AG09309 (cell line): ENCODE data around the gene AKT2.

ENCODE experiments used
- DNase-seq: peaks from one replicate; pipeline ENCODE4 v3.0.0-alpha.2; 2010; ENCODE audit warnings: low read depth
- H3K4me3 ChIP-seq: 2 replicates; pipeline ENCODE4 v1.5.1; 2011; ENCODE audit warnings: mild to moderate bottlenecking, low read depth, low read length, moderate library complexity; ENCODE audit not compliant: control insufficient read depth
- TF ChIP-seq, protein P1 (sequence below): IDR thresholded peaks from 2 replicates; pipeline ENCODE4 v1.5.1; 2011; ENCODE audit warnings: mild to moderate bottlenecking, low read depth, low read length, inconsistent platforms; ENCODE audit not compliant: insufficient read depth, control insufficient read depth; ENCODE audit errors: missing control alignments

The AKT2 gene

DNA sequence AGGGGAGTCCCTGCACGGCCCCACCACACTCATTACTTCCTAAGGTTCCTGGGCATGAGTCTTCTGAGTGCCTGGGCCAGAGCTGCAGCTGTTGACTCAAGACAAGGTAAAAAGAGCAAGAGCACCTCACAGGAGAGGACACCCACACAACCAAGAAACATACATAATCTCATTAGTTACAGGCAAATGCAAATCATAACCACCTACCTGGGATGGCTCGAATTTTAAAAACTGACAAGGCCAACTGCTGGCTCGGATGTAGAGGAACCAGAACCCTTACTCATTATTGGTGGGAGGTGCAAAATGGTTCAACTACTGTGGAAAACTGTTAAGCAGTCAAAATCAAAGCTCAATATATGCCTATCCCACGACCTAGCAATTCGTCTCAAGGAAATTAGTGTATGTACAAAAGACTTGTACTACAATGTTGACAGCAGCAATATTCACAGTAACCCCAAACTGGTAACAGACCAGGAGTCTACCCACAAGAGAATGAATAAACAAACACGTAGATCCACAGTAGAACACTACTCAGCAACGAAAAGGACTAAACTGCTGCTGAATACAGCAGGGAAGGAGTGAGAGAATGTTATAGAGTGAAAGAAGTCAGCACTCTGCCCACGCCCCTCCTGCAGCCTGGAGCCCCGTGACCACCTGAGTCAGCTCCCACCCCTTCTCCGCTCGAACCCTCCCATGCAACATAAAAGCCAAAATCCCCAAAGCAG lies 15.8 kb downstream of the AKT2 start:
- no peak overlapping the region for H3K4me3 ChIP-seq
- TF ChIP-seq, protein P1, sequence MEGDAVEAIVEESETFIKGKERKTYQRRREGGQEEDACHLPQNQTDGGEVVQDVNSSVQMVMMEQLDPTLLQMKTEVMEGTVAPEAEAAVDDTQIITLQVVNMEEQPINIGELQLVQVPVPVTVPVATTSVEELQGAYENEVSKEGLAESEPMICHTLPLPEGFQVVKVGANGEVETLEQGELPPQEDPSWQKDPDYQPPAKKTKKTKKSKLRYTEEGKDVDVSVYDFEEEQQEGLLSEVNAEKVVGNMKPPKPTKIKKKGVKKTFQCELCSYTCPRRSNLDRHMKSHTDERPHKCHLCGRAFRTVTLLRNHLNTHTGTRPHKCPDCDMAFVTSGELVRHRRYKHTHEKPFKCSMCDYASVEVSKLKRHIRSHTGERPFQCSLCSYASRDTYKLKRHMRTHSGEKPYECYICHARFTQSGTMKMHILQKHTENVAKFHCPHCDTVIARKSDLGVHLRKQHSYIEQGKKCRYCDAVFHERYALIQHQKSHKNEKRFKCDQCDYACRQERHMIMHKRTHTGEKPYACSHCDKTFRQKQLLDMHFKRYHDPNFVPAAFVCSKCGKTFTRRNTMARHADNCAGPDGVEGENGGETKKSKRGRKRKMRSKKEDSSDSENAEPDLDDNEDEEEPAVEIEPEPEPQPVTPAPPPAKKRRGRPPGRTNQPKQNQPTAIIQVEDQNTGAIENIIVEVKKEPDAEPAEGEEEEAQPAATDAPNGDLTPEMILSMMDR: no peak
- no peak for DNase-seq

DNA sequence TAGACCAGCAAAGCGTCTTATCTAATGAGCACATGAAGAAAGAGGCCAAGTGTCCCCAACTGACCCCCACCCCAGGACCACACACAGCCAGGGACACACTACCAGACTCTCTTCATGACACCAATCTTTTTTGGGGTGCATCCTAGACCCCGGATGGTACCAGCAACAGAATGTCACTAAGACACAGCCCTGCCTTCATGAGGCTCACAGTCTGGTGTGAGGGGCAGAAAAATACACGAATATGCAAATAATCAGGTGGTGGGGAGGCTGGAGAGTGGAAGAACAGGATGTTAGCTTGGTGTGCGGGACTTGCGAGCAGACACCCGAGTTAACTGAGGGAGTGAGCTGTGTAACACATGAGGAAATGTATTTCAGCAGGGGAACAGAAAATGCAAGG lies 17.5 kb downstream of the AKT2 start:
- TF ChIP-seq, protein P1: no peak
- H3K4me3 ChIP-seq: no peak overlapping the region
- DNase-seq: no peak

DNA sequence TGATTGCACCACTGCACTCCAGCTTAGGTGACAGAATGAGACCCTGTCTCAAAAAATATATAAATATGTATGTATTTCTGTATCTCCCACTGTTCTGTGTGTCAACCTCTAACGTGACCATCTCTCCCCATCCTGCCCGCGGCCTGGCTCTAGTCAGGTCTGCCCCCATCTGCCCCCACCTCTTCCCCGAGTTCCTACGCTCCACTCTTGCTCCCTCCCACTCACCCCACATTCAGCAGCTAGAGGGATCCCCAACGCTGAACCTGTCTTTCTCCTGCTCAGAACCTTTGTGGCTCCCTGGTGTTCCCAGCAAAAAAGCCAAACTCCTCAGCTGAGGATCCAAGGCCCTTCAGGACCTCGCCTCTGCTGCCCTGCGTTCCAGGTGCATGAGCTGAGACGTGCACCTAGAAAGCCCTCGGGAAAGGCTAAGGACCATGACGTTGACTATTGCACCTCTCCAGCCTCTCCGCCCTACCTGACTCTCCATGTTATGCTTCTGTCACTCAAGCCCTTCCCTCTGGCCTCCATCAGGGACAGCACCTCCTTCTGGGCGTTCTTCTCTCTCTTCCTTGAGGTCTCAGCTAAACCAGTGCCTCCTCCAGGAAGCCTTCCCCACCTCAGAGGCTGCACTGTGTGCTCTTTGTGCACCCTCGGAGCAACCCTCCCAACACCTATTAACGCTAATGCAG lies 18.1 kb downstream of the AKT2 start:
- no peak for DNase-seq
- TF ChIP-seq, protein P1: no peak
- H3K4me3 ChIP-seq: no peak overlapping the region

DNA sequence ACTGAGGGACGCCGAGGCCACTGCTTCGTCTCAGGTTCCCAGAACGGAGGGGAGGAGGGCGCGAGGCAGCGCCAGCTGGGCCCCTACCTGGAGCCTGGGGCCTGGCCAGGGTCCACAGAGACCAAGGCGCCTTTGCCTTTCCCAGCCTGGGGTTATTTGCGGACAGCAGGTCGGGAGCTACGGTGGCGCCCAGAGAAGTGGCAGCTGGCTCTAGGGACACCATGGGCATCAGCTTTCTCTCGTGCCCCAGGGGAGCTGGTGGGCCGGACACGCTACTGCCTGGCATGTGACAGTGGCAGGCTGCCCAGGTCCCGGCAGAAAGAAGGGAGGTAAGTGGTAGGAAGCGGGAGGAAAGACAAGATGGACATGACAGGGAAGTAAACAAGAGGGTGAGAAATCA lies 19.0 kb downstream of the AKT2 start:
- DNase-seq: no peak
- H3K4me3 ChIP-seq: no peak overlapping the region
- TF ChIP-seq, protein P1: no peak

DNA sequence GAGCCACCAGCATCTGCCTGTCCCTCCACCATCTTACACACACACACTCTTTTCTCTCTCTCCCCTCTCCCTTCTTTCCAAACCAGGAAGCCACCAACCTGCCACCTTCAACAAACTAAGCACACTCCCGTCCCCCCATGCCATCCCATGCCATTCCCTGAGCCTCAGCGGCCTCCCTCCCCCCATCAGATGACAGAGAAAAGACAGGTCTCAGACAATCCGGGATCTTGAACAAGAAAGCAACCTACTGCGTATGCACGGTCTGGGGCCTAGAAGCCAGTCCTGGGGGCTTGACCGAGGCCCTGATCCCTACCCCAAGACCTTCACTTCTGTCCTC lies 19.4 kb downstream of the AKT2 start:
- TF ChIP-seq, protein P1: no peak
- no peak for DNase-seq
- no peak overlapping the region for H3K4me3 ChIP-seq

DNA sequence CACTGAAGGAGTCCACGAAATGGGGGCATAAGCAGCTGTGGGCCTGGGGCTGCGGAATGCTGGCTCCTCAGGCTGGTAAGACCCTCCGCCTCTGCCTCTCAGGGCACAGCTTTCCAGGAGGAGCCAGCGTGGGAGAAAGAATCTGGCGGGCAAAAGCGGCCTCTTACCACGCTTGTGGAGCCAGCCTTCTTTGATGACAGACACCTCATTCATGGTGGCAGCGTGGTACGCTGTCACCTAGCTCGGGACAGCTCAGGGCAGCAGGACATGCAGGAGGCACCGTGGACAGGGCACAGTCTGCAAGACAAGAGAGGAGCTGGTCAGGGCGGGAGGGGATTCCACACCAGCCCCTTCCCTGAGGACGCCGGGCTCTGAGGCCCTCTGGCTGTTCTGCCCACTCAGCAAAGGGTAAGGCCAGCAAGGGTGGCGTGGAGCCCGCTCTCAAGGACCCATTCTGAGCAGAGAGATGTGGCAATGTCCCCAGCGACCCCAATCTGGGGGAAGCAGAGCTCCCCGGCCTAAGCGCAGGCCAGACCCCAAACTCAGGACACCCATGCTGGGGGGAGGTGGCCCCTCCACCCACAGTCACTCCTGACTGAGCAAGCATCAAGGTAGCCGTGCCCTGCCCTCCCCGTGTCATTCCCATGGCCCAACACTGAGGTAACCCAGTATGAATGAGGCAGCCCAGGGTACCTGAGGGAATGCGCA lies 19.9 kb downstream of the AKT2 start:
- H3K4me3 ChIP-seq: no peak overlapping the region
- TF ChIP-seq, protein P1: no peak
- no peak for DNase-seq
